Measurements from ENCODE around the gene IL19. TPM values are rescaled to one million over a fixed set of nuclear protein-coding genes. Genes with fewer than 3 reads are reported as not detected.
"Not testable (repeated sequence)": the region's sequence is repeated elsewhere in the genome, so short reads cannot be mapped to it uniquely, and the experiment has no call there.

IL19 gene
- polyA plus RNA-seq, 3 donors: 0.62 to 1.2 (median 0.83) TPM

DNA sequence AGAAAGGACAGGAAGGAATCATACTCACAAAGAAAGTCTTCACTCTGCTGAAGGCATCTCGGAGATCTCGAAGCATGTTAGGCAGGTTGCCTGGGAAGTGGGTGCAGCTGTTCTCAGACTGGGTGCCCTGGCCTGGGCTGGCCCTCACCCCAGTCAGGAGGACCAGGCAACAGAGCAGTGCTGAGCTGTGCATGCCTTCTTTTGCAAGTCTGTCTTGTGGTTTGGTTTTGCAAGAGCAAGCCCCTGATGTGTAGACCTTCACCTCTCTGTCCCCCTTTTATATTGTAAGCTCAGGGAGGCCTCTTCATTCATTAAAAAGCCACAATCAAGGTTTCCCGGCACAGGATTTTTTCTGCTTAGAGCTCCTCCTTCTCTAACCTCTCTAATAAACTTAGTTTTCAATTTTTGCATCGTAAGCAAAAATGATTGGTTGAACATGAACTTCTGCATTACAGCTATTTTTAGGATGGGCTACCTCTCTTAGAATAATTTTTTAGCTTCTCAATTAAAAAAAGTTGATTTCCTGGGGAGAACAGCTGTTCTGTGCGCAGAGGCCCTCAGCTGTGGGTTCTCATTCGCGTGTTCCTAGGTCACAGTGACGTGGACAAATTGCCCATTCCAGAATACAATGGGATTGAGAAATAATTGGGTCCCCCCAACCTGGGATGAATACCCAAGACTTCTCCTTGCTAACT, 1.8 kb downstream of the IL19 start, which contains the start of gene IL10:
IL10 (minus strand) TSS at position 252 of the 695 bp plus-strand sequence; CDS start at position 193, 59 bp downstream.
- no peak for DNase-seq

DNA sequence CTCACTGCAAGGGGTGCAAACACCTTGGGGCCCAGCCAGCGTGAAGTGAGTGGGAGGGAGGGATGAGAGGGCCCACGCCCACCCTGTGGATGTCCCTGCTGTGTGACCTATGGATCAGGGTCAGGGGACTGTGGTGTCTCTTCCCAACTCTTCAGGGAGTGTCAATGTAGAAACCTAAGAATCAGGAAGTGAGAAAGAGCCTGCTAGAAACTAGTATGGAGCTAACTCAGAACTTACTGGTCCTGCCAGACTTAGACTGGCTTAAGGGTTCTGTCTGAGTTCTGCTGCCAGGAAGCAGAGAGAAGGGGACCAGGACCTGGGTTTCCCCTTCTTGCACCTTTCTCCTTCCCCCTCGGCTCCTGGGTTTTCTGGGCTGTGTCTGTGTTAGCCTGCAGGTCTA, 3.5 kb downstream of the IL19 start:
- no peak for DNase-seq

- no peak for DNase-seq
Measured at GRCh38 chr1:206776229-206776628, 5.7 kb downstream of the IL19 start.

- DNase-seq: no peak
Measured at GRCh38 chr1:206778031-206778430, 7.5 kb downstream of the IL19 start.

GRCh38 chr1:206778911-206779310, 8.3 kb downstream of the IL19 start:
- DNase-seq: not testable (repeated sequence)

- no peak for DNase-seq
Measured at GRCh38 chr1:206779638-206780037, 9.1 kb downstream of the IL19 start.

DNA sequence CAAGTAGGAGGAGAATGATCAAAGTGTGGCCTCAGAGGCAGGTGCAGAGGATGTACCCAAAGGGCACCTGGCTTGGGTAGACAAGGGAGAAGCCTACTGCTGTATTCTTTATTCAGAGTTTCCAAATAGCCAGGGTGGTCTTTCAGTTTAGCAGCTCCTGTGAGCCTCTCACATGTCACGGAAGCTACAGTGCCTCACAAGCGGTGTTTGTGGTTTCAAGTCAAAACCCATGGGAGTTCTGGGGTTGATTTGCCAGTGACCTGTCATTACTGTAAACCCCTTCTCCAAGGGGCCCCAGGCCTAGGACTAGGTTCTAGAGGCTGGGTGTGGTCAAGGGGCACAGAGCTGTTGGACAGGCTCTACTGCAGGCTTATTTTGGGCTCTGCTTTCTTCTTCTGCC, 11.9 kb downstream of the IL19 start:
- DNase-seq: no peak

GRCh38 chr1:206783506-206783905, 12.9 kb downstream of the IL19 start:
- DNase-seq: no peak

- no peak for DNase-seq
Measured at GRCh38 chr1:206784471-206784903, 13.9 kb downstream of the IL19 start.

DNA sequence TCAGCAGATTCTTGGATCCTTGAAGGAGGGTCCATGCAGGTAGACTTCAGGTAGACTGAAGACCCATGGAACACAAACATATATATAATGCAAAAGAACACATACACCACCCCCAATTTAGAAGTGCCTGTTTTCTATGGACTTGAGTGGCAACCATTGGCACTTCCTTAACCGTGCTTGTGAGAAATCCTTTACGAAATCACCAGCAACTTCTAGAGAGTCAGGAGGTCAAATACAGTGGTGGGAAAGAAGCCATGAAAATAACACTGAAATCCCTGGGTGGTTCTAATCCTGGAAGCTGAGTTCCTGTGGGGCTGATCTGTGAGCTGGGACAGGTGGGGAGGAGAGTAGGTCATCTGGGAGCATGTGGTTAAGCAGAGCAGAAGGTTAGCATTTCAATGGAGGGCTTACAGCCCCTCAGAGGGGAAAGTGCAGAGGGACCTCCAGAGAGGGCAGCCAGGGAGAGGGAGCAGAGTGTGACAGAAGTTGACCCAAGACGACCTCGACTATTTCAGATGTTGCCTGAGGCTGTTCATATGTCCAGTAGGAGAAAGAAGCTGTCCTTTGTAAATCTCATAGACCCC, 14.7 kb downstream of the IL19 start:
- DNase-seq: no peak

- no peak for DNase-seq
Measured at GRCh38 chr1:206786212-206786886, 15.8 kb downstream of the IL19 start.

GRCh38 chr1:206787891-206788290, 17.3 kb downstream of the IL19 start:
- DNase-seq: no peak

DNA sequence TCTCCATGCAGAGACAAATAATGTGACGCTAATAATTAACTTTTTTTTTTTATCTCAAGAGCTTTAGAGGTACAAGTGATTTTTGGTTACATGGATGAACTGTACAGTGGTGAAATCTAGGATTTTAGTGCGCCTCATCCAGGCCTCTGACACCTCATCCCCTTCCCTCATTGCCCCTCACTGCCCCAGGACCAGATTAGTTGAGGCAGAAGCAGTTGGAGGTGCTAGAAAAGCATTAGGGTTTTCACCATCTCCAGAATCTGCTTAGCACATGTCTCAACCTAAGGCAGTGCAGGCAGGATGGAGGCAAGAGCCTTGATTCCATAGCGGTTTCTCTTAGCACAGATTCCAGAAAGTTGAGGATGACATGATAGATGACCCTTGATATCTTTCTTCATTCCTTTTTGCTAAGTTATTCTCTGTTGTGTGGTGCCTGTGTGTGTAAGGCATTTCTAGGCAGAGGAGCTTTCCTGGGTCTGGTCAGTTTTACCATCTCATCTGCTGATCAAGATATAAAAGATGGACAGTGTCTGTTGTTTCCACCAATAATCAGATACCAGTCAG, 18.0 kb downstream of the IL19 start:
- no peak for DNase-seq

- no peak for DNase-seq
Measured at GRCh38 chr1:206790502-206791250, 20.1 kb downstream of the IL19 start.

DNA sequence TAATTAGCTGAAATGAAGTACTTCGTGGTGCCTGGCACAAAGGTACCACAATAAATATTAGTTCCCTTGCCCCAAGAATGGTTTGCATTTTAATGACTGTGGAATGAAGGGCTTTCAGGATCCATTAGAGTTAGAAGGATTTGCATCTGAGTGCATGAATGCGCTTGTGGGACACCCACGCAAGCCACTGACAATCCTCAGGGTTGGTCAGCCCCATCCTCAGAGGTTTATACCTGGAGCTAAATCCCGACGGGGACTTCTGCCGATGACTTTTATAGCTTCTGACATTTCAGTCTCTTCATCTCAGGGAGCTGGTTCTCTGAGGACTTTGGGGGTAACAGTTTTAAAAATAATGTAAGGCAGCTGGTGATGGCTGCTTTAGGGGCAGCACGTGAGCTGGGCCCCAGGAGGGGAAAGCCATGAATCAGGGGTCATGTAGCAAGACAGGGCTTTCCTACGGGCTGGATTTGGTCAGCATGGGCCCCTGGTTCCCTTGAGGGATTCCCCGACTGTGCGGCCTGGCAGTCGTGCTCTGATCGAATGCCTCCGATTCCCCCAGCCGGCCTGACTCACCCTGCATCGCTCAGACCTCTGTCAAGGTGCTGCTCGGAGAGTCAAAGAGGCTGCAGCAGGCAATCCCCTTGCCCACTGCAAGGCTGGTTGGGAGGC, 22.5 kb downstream of the IL19 start:
- no peak for DNase-seq

DNA sequence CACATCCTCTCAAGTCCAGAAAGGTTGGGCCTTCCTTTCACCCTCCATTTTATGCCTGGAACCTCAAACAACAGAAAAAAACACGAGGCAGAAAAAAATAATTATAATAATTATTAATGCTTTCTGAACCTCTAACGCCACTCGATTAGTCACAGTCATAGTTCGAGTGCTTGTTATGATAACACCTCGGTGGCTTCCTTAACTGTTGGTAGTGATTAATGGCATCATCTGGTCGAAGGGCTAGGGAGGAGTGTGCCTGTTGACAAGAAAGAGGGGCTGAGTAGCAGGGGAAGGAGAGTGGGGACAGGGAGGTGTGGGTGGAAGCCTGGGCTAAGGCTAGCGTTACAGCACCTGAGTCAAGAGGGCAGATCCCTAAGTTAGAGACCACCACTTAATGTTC, 23.0 kb downstream of the IL19 start:
- no peak for DNase-seq

GRCh38 chr1:206794294-206794908, 23.8 kb downstream of the IL19 start:
- no peak for DNase-seq

- DNase-seq: no peak
Measured at GRCh38 chr1:206796116-206796515, 25.5 kb downstream of the IL19 start.

- DNase-seq: no peak
Measured at GRCh38 chr1:206796981-206797402, 26.4 kb downstream of the IL19 start.

GRCh38 chr1:206797534-206798383, 27.2 kb downstream of the IL19 start:
- no peak for DNase-seq

All from renal pelvis (tissue), 4 donors.